H1 (cell line): ENCODE measurements around the gene NELFA. TPM values are rescaled to one million over a fixed set of nuclear protein-coding genes. Genes with fewer than 3 reads are reported as not detected.

Experiments used
- CTCF ChIA-PET: fragments of 300-600 bp; sonication (Branson Sonifier 250); formaldehyde crosslinking; loops from one replicate; lab custom pipeline; 2021; ENCODE audit not compliant: partially characterized antibody; lab: Charles Lee
- POLR2A ChIA-PET: fragments of 300-600 bp; sonication (Branson Sonifier 250); formaldehyde crosslinking; loops from one replicate; lab custom pipeline; 2021; ENCODE audit warnings: inconsistent platforms; ENCODE audit not compliant: partially characterized antibody; lab: Charles Lee
- DNase-seq, 2 experiments: peaks; one replicate each; pipeline versions ENCODE4 v3.0.0 to v3.0.0-alpha.2; 2010 to 2022; ENCODE audit warnings: low spot score in 2 of 2, low read depth in 1 of 2, mixed read lengths in 1 of 2
- FAIRE-seq: peaks from 2 replicates; lab custom pipeline; 2011; peaks lifted over from hg19 to GRCh38; lab: Jason Lieb, UNC
- H2AFZ ChIP-seq: 2 replicates; pipeline ENCODE4 v1.8.1; 2012; ENCODE audit warnings: low read length, inconsistent platforms
- H2AK5ac ChIP-seq: 2 replicates; pipeline ENCODE4 v1.6.1; 2013; ENCODE audit warnings: low read depth, low read length
- H2BK120ac ChIP-seq: replicated peaks from 2 replicates; pipeline ENCODE3; 2013; ENCODE audit warnings: low read depth, low read length, inconsistent platforms
- H2BK12ac ChIP-seq: 2 replicates; pipeline ENCODE4 v1.6.1; 2013; ENCODE audit warnings: low read depth, low read length
- H2BK15ac ChIP-seq: 2 replicates; pipeline ENCODE4 v1.6.1; 2013; ENCODE audit warnings: low read length
- H2BK20ac ChIP-seq: 2 replicates; pipeline ENCODE4 v1.6.1; 2013; ENCODE audit warnings: low read length
- H2BK5ac ChIP-seq: 2 replicates; pipeline ENCODE4 v1.6.1; 2013; ENCODE audit warnings: low read depth, low read length
- H3K14ac ChIP-seq: 2 replicates; pipeline ENCODE4 v1.6.1; 2013; ENCODE audit warnings: inconsistent platforms; ENCODE audit not compliant: insufficient read length
- H3K18ac ChIP-seq: 2 replicates; pipeline ENCODE4 v1.6.1; 2013; ENCODE audit warnings: low read length; ENCODE audit errors: extremely low read depth
- H3K23ac ChIP-seq: 2 replicates; pipeline ENCODE4 v1.6.1; 2013; ENCODE audit warnings: inconsistent platforms; ENCODE audit not compliant: insufficient read length
- H3K23me2 ChIP-seq: 2 replicates; pipeline ENCODE4 v1.6.1; 2013; ENCODE audit warnings: low read depth, low read length
- H3K27ac ChIP-seq: 2 replicates; pipeline ENCODE4 v1.6.1; 2011; ENCODE audit warnings: low read depth, low read length, inconsistent platforms
- H3K27me3 ChIP-seq, 4 experiments: replicated peaks in 1 of 4; 1 replicate in 1 of 4; 2 replicates in 3 of 4; pipeline versions ENCODE4 v1.6.1 to v1.8.1; 2011 to 2013; ENCODE audit warnings: low read length in 3 of 4, mild to moderate bottlenecking in 3 of 4, inconsistent platforms in 2 of 4, mixed read lengths in 2 of 4, moderate library complexity in 1 of 4; ENCODE audit not compliant: control insufficient read depth in 3 of 4, insufficient read depth in 3 of 4; ENCODE audit errors: extremely low read depth in 1 of 4
- H3K36me3 ChIP-seq, 4 experiments: 2 replicates each; pipeline versions ENCODE4 v1.6.1 to v1.8.1; 2011 to 2013; ENCODE audit warnings: mild to moderate bottlenecking in 4 of 4, low read length in 3 of 4, moderate library complexity in 2 of 4, control low read depth in 1 of 4, inconsistent platforms in 1 of 4; ENCODE audit not compliant: insufficient read depth in 4 of 4, control insufficient read depth in 2 of 4
- H3K4ac ChIP-seq: replicated peaks from 2 replicates; pipeline ENCODE3; 2013; ENCODE audit warnings: low read length, low read depth, mixed read lengths, inconsistent platforms; ENCODE audit not compliant: insufficient read length
- H3K4me1 ChIP-seq, 4 experiments: replicated peaks in 1 of 4; 1 replicate in 1 of 4; 2 replicates in 3 of 4; pipeline versions ENCODE4 v1.6.1 to v1.8.1; 2011 to 2013; ENCODE audit warnings: low read length in 3 of 4, inconsistent platforms in 2 of 4, mixed read lengths in 1 of 4; ENCODE audit not compliant: insufficient read depth in 4 of 4, control insufficient read depth in 3 of 4
- H3K4me2 ChIP-seq, 2 experiments: 2 replicates each; pipeline versions ENCODE4 v1.6.1 to v1.8.1; 2011 to 2013; ENCODE audit warnings: low read depth in 2 of 2, low read length in 2 of 2, control low read depth in 1 of 2, inconsistent platforms in 1 of 2, mild to moderate bottlenecking in 1 of 2; ENCODE audit not compliant: insufficient read depth in 1 of 2
- H3K4me3 ChIP-seq, 4 experiments: fragments of 200-600, 300-600 bp in 1 of 4; sonication (generic), shearing (Covaris generic), sonication (Bioruptor Twin) in 1 of 4; 2 replicates each; pipeline versions ENCODE4 v1.5.1 to v1.8.1; 2011 to 2016; ENCODE audit warnings: low read length in 4 of 4, low read depth in 3 of 4, control low read depth in 2 of 4, inconsistent platforms in 2 of 4, mild to moderate bottlenecking in 2 of 4, mixed read lengths in 1 of 4, moderate library complexity in 1 of 4; ENCODE audit not compliant: insufficient read depth in 2 of 4; ENCODE audit errors: extremely low read depth in 1 of 4
- H3K56ac ChIP-seq: replicated peaks from 2 replicates; pipeline ENCODE3; 2013; ENCODE audit warnings: low read depth, mild to moderate bottlenecking, mixed read lengths, low read length, inconsistent platforms; ENCODE audit not compliant: insufficient read length
- H3K79me1 ChIP-seq: 2 replicates; pipeline ENCODE4 v1.6.1; 2013; ENCODE audit warnings: low read depth, low read length, control low read depth
- H3K79me2 ChIP-seq, 2 experiments: 2 replicates each; pipeline versions ENCODE4 v1.6.1 to v1.8.1; 2012 to 2013; ENCODE audit warnings: low read length in 2 of 2, mild to moderate bottlenecking in 2 of 2, inconsistent platforms in 1 of 2; ENCODE audit not compliant: insufficient read depth in 2 of 2, control insufficient read depth in 1 of 2
- H3K9ac ChIP-seq, 4 experiments: replicated peaks in 1 of 4; 1 replicate in 1 of 4; 2 replicates in 3 of 4; pipeline versions ENCODE4 v1.6.1 to v1.8.1; 2011 to 2013; ENCODE audit warnings: low read depth in 3 of 4, low read length in 3 of 4, control low read depth in 2 of 4, mild to moderate bottlenecking in 2 of 4, moderate library complexity in 2 of 4, inconsistent platforms in 1 of 4; ENCODE audit errors: extremely low read depth in 1 of 4
- H3K9me3 ChIP-seq, 2 experiments: 2 replicates each; pipeline versions ENCODE4 v1.6.1 to v1.8.1; 2012 to 2013; ENCODE audit warnings: mild to moderate bottlenecking in 2 of 2, moderate library complexity in 2 of 2, control low read depth in 1 of 2, inconsistent platforms in 1 of 2, low read depth in 1 of 2, low read length in 1 of 2, mixed read lengths in 1 of 2; ENCODE audit not compliant: insufficient read depth in 2 of 2
- H4K20me1 ChIP-seq, 2 experiments: replicated peaks in 1 of 2; 2 replicates each; pipeline versions ENCODE3 to v1.8.1; 2011 to 2013; ENCODE audit warnings: inconsistent platforms in 2 of 2, low read length in 2 of 2, mild to moderate bottlenecking in 1 of 2; ENCODE audit not compliant: insufficient read depth in 2 of 2, control insufficient read depth in 1 of 2
- H4K5ac ChIP-seq: 2 replicates; pipeline ENCODE4 v1.6.1; 2013; ENCODE audit warnings: low read length, low read depth, mixed read lengths, inconsistent platforms; ENCODE audit not compliant: insufficient read length
- H4K8ac ChIP-seq: 2 replicates; pipeline ENCODE4 v1.8.0; 2013; ENCODE audit warnings: mild to moderate bottlenecking, moderate library complexity, low read length, inconsistent platforms; ENCODE audit not compliant: insufficient read depth; ENCODE audit errors: extremely low read depth
- H4K91ac ChIP-seq: replicated peaks from 2 replicates; pipeline ENCODE3; 2013; ENCODE audit warnings: low read length, mixed read lengths, inconsistent platforms; ENCODE audit not compliant: insufficient read length
- CHD2 ChIP-seq: IDR thresholded peaks from 2 replicates; pipeline ENCODE4 v1.6.1; 2012; ENCODE audit warnings: low read length, improper control_type of control experiment
- KDM1A ChIP-seq: fragments of 200-600, 300-600 bp; sonication (generic); IDR thresholded peaks from 2 replicates; pipeline ENCODE4 v1.7.1; 2016; ENCODE audit warnings: mild to moderate bottlenecking, low read length, borderline replicate concordance
- NRF1 ChIP-seq: IDR thresholded peaks from 2 replicates; pipeline ENCODE4 v1.6.1; 2011; ENCODE audit warnings: mild to moderate bottlenecking, low read depth, low read length, improper control_type of control experiment
- POLR2A ChIP-seq, 2 experiments: IDR thresholded peaks; 1 replicate in 1 of 2; 2 replicates in 1 of 2; pipeline ENCODE4 v1.6.1; 2011; ENCODE audit warnings: low read depth in 2 of 2, low read length in 2 of 2, mild to moderate bottlenecking in 2 of 2; ENCODE audit errors: control extremely low read depth in 1 of 2
- RXRA ChIP-seq: IDR thresholded peaks from 2 replicates; pipeline ENCODE4 v1.6.1; 2011; ENCODE audit warnings: low read depth, mild to moderate bottlenecking, low read length, moderate library complexity; ENCODE audit not compliant: insufficient read depth
- WGBS, 2 experiments: shearing (Covaris generic) in 1 of 2; methylation state at CpG; one replicate each; pipeline versions ENCODE4 v1.1.6 to v1.1.7; 2013 to 2015; ENCODE audit warnings: low lambda C conversion rate in 2 of 2, mixed read lengths in 2 of 2, inconsistent platforms in 1 of 2, low coverage in 1 of 2, missing lambda C conversion rate in 1 of 2; ENCODE audit not compliant: insufficient replicate concordance in 2 of 2, insufficient coverage in 1 of 2, insufficient read length in 1 of 2; ENCODE audit errors: extremely low coverage in 1 of 2, missing lambda C conversion rate in 1 of 2; 5-methylcytosine and 5-hydroxymethylcytosine counted together
- polyA plus RNA-seq, 7 experiments: library from polyadenylated mRNA; depleted of rRNA in 3 of 7; stranded (reverse) in 5 of 7; unstranded in 2 of 7; fragments of >200 nt in 5 of 7; fragments of 200-250 nt in 2 of 7; gene quantifications; 1 replicate in 5 of 7; 2 replicates in 1 of 7; 4 replicates in 1 of 7; pipeline versions ENCODE4 v1.2.1 to v1.2.3, GENCODE V29; 2011 to 2013; ENCODE audit warnings: missing spikeins in 2 of 7, mixed read lengths in 2 of 7
- total RNA-seq: library from RNA; stranded (reverse); fragmentation: NEBNext Ultra II Directional; extraction: Animal tissue kit (Norgen Biotek cat#: 25700); gene quantifications from 2 replicates; pipeline ENCODE4 v1.2.1, GENCODE V29; 2021
- TF ChIP-seq, protein P1 (sequence below), 3 experiments: IDR thresholded peaks; 1 replicate in 2 of 3; 2 replicates in 1 of 3; pipeline versions ENCODE4 v1.5.1 to v1.6.1; 2011; ENCODE audit warnings: low read length in 3 of 3, mild to moderate bottlenecking in 3 of 3, inconsistent platforms in 2 of 3, low read depth in 1 of 3, moderate library complexity in 1 of 3; ENCODE audit not compliant: insufficient read depth in 1 of 3; ENCODE audit errors: control extremely low read depth in 1 of 3

Gene NELFA
- total and polyA plus RNA-seq, 2 of the 8 experiments (the other 6 are each of a cell fraction or from before 2014, with no cell fraction given), result 41.8 to 57.5 TPM

DNA sequence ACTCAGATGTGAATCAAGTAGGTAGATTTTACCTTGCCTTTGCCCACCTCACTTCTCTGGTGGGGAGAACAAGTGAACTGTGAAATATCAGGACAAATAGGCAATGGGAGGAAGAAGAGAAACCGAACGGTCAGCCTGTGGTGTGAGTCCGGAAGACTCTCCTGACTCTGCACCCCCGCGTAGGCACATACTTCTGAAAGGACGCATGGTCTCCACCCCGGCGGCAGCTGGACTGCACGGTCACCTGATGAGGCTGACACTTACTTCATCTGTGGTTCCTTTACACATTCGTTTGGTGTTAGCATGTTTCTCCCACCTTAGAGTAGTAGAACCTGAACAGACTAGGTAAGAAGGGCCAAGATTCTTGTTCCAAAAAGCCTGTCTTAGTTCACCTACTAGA is 58.4 kb downstream of the NELFA start:
- H3K9me3 ChIP-seq, result no peaks in the 10 kb centered on the region
- H3K4me1 ChIP-seq, result no peaks in the 10 kb centered on the region
- H3K18ac ChIP-seq, result no peak overlapping the region
- H2AK5ac ChIP-seq, result no peak overlapping the region
- H2BK5ac ChIP-seq, result no peak overlapping the region
- H3K27ac ChIP-seq, result no peak overlapping the region
- no peak overlapping the region for H4K91ac ChIP-seq
- no peak overlapping the region for H3K56ac ChIP-seq
- DNase-seq (no peak), FAIRE-seq (no peak)
- ChIA-PET CTCF (no interaction called here), POLR2A (no interaction called here)
- H4K5ac ChIP-seq, result no peak overlapping the region
- H2BK12ac ChIP-seq, result no peak overlapping the region
- TF ChIP-seq NRF1 (no peak), CHD2 (no peak), RXRA (no peak), POLR2A (IDR thresholded peaks at IDR 0.05; ENCODE audit: control extremely low read depth in 1 of 2, low read depth in 2 of 2, low read length in 2 of 2) (0 out of 3 replicates have a peak, but pooled peaks of 1 of the 2 experiments have one; percentile 26), KDM1A (no peak)
- TF ChIP-seq, protein P1, sequence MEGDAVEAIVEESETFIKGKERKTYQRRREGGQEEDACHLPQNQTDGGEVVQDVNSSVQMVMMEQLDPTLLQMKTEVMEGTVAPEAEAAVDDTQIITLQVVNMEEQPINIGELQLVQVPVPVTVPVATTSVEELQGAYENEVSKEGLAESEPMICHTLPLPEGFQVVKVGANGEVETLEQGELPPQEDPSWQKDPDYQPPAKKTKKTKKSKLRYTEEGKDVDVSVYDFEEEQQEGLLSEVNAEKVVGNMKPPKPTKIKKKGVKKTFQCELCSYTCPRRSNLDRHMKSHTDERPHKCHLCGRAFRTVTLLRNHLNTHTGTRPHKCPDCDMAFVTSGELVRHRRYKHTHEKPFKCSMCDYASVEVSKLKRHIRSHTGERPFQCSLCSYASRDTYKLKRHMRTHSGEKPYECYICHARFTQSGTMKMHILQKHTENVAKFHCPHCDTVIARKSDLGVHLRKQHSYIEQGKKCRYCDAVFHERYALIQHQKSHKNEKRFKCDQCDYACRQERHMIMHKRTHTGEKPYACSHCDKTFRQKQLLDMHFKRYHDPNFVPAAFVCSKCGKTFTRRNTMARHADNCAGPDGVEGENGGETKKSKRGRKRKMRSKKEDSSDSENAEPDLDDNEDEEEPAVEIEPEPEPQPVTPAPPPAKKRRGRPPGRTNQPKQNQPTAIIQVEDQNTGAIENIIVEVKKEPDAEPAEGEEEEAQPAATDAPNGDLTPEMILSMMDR (IDR thresholded peaks at IDR 0.05; ENCODE audit: control extremely low read depth in 1 of 3, insufficient read depth in 1 of 3, low read depth in 1 of 3, low read length in 3 of 3), result no peak
- no peak overlapping the region for H2AFZ ChIP-seq
- no peaks in the 10 kb centered on the region; the same call in 1 of the 2 replicates for H3K79me1 ChIP-seq
- peaks cover 2 to 22% (median 18%) of the 10 kb centered on the region in 4 experiments; a peak in 7 of 8 replicates for H3K36me3 ChIP-seq
- H3K4me3 ChIP-seq, result no peak overlapping the region
- H3K79me2 ChIP-seq, result no peaks in the 10 kb centered on the region
- WGBS, 2 experiments, result 95% methylated on average over 10 of the region's 10 CpGs; no CpG with 5 or more reads in 1 of the 2 experiments
- H3K9ac ChIP-seq, result no peak overlapping the region
- H3K4ac ChIP-seq, result no peak overlapping the region
- H2BK120ac ChIP-seq, result no peak overlapping the region
- H3K23me2 ChIP-seq, result no peaks in the 10 kb centered on the region
- no peak overlapping the region for H3K14ac ChIP-seq
- H3K27me3 ChIP-seq, result no peaks in the 10 kb centered on the region
- H3K23ac ChIP-seq, result no peak overlapping the region
- no peak overlapping the region for H3K4me2 ChIP-seq
- peaks cover 0 to 7% of the 10 kb centered on the region in 2 experiments for H4K20me1 ChIP-seq
- no peak overlapping the region for H2BK15ac ChIP-seq
- H2BK20ac ChIP-seq, result no peak overlapping the region
- H4K8ac ChIP-seq, result no peak overlapping the region
